ENCODE results near the gene YLPM1. TPM values are rescaled to one million over a fixed set of nuclear protein-coding genes. Genes with fewer than 3 reads are reported as not detected.

The YLPM1 gene
- total RNA-seq, 4 donors from 2014 or later, result 28.9 to 73.1 (median 47.3) TPM

- ATAC-seq (ENCODE audit: low FRiP score) (no peak), DNase-seq (ENCODE audit: low spot score) (no peak)
- no peak for TF ChIP-seq CTCF (IDR thresholded peaks at IDR 0.05)
Measured at GRCh38 chr14:74792249-74793039, 29.3 kb downstream of the YLPM1 start.

- ATAC-seq (ENCODE audit: low FRiP score) (no peak), DNase-seq (ENCODE audit: low spot score) (no peak)
- TF ChIP-seq CTCF (IDR thresholded peaks at IDR 0.05), result no peak
Measured at GRCh38 chr14:74793506-74794155, 30.5 kb downstream of the YLPM1 start.

- no peak for ATAC-seq (ENCODE audit: low FRiP score)
- DNase-seq (ENCODE audit: low spot score), result no peak
- TF ChIP-seq CTCF (IDR thresholded peaks at IDR 0.05), result no peak
Measured at GRCh38 chr14:74794947-74795346, 31.8 kb downstream of the YLPM1 start.

GRCh38 chr14:74799765-74800164, 36.6 kb downstream of the YLPM1 start:
- no peak for ATAC-seq (ENCODE audit: low FRiP score)
- DNase-seq (ENCODE audit: low spot score), result no peak
- no peak for TF ChIP-seq CTCF (IDR thresholded peaks at IDR 0.05)

- TF ChIP-seq CTCF (IDR thresholded peaks at IDR 0.05), result no peak
- DNase-seq (ENCODE audit: low spot score) (no peak), ATAC-seq (ENCODE audit: low FRiP score) (no peak)
Measured at GRCh38 chr14:74800780-74801179, 37.7 kb downstream of the YLPM1 start.

GRCh38 chr14:74801396-74801795, 38.3 kb downstream of the YLPM1 start:
- DNase-seq (ENCODE audit: low spot score) (no peak), ATAC-seq (ENCODE audit: low FRiP score) (no peak)
- no peak for TF ChIP-seq CTCF (IDR thresholded peaks at IDR 0.05)

All from omental fat pad (tissue), 4 donors.